ENCODE data around the gene OR6N2. TPM values are rescaled to one million over a fixed set of nuclear protein-coding genes. Genes with fewer than 3 reads are reported as not detected.

Gene OR6N2
- polyA plus RNA-seq, 5 donors, result not detected

GRCh38 chr1:158754420-158754819 is 26.6 kb downstream of the OR6N2 start, which contains the start of gene OR6K6:
Gene OR6K6, plus strand, starts transcription at chr1:158754720. Its CDS starts 168 bp downstream, at chr1:158754888.
- no peak for DNase-seq

- DNase-seq, result no peak
Measured at GRCh38 chr1:158752155-158752712, 28.8 kb downstream of the OR6N2 start.

GRCh38 chr1:158735848-158736247 is 45.2 kb downstream of the OR6N2 start:
- no peak for DNase-seq

- DNase-seq, result no peak
Measured at GRCh38 chr1:158732524-158732923, 48.5 kb downstream of the OR6N2 start.

GRCh38 chr1:158731707-158732106 is 49.3 kb downstream of the OR6N2 start:
- no peak for DNase-seq

GRCh38 chr1:158730453-158730852 is 50.6 kb downstream of the OR6N2 start:
- no peak for DNase-seq

- no peak for DNase-seq
Measured at GRCh38 chr1:158728510-158729225, 52.3 kb downstream of the OR6N2 start.

- no peak for DNase-seq
Measured at GRCh38 chr1:158724442-158724841, 56.6 kb downstream of the OR6N2 start.

Other genes with a start within 250 kb of the OR6N2 start
- under 1 TPM in 1 of 5 donors, not detected in 4; 0.13 TPM for gene OR6Y1, start 226.8 kb downstream of the OR6N2 start, polyA plus RNA-seq (ENCODE audit: insufficient read depth in 1 of 5, insufficient read length in 5 of 5, low replicate concordance in 1 of 5)
- gene OR6P1, start 210.6 kb downstream of the OR6N2 start, polyA plus RNA-seq (ENCODE audit: insufficient read depth in 1 of 5, insufficient read length in 5 of 5, low replicate concordance in 1 of 5), result not detected
- not detected for gene OR10X1, start 201.3 kb downstream of the OR6N2 start, polyA plus RNA-seq (ENCODE audit: insufficient read depth in 1 of 5, insufficient read length in 5 of 5, low replicate concordance in 1 of 5)
- under 1 TPM; 0.19 to 0.70 (median 0.29) TPM for gene OR10Z1, start 175.9 kb downstream of the OR6N2 start, polyA plus RNA-seq (ENCODE audit: insufficient read depth in 1 of 5, insufficient read length in 5 of 5, low replicate concordance in 1 of 5)
- gene SPTA1, start 94.5 kb downstream of the OR6N2 start, polyA plus RNA-seq (ENCODE audit: insufficient read depth in 1 of 5, insufficient read length in 5 of 5, low replicate concordance in 1 of 5), result 10 to 100 TPM in 2 of 5 donors, 1 to 10 TPM in 3; 8.3 to 26.4 (median 8.9) TPM
- not detected for gene OR6K2, start 80.6 kb downstream of the OR6N2 start, polyA plus RNA-seq (ENCODE audit: insufficient read depth in 1 of 5, insufficient read length in 5 of 5, low replicate concordance in 1 of 5)
- under 1 TPM in 2 of 5 donors, not detected in 3; 0.09 TPM for gene OR6K3, start 60.5 kb downstream of the OR6N2 start, polyA plus RNA-seq (ENCODE audit: insufficient read depth in 1 of 5, insufficient read length in 5 of 5, low replicate concordance in 1 of 5)
- not detected for gene OR6K6, start 26.5 kb downstream of the OR6N2 start, polyA plus RNA-seq (ENCODE audit: insufficient read depth in 1 of 5, insufficient read length in 5 of 5, low replicate concordance in 1 of 5)
- gene OR6N1, start 9.0 kb downstream of the OR6N2 start, polyA plus RNA-seq (ENCODE audit: insufficient read depth in 1 of 5, insufficient read length in 5 of 5, low replicate concordance in 1 of 5), result not detected
- gene MNDA, start 50.1 kb upstream of the OR6N2 start, polyA plus RNA-seq (ENCODE audit: insufficient read depth in 1 of 5, insufficient read length in 5 of 5, low replicate concordance in 1 of 5), result 1 to 10 TPM; 4.3 to 6.9 (median 4.8) TPM
- 1 to 10 TPM in 2 of 5 donors, under 1 TPM in 3; 0.44 to 1.4 (median 0.82) TPM for gene PYHIN1, start 150.3 kb upstream of the OR6N2 start, polyA plus RNA-seq (ENCODE audit: insufficient read depth in 1 of 5, insufficient read length in 5 of 5, low replicate concordance in 1 of 5)
- gene IFI16, start 228.7 kb upstream of the OR6N2 start, polyA plus RNA-seq (ENCODE audit: insufficient read depth in 1 of 5, insufficient read length in 5 of 5, low replicate concordance in 1 of 5), result 100 to 1,000 TPM in 3 of 5 donors, 10 to 100 TPM in 2; 70.2 to 134 (median 118) TPM